Small intestine (tissue), 7 donors: ENCODE results near the gene OR5I1. TPM values are rescaled to one million over a fixed set of nuclear protein-coding genes. Genes with fewer than 3 reads are reported as not detected.
"Not testable (repeated sequence)": the region's sequence is repeated elsewhere in the genome, so short reads cannot be mapped to it uniquely, and the experiment has no call there.

Source experiments
- DNase-seq, 2 donors: peaks; one replicate each; pipeline versions ENCODE4 v3.0.0 to v3.0.0-alpha.2; 2013
- FAIRE-seq: peaks from 2 replicates; lab custom pipeline; 2012; peaks lifted over from hg19 to GRCh38; lab: Jason Lieb, UNC
- H3K27ac ChIP-seq, 3 donors: one replicate each; pipeline ENCODE4 v1.5.1; 2013; ENCODE audit warnings: low read length in 2 of 3, mild to moderate bottlenecking in 2 of 3, control low read depth in 1 of 3, inconsistent platforms in 1 of 3, low read depth in 1 of 3, moderate library complexity in 1 of 3
- H3K27me3 ChIP-seq, 3 donors: one replicate each; pipeline ENCODE4 v1.6.1; 2013; ENCODE audit warnings: low read length in 3 of 3, inconsistent platforms in 1 of 3; ENCODE audit not compliant: control insufficient read depth in 3 of 3, insufficient read depth in 3 of 3
- H3K36me3 ChIP-seq, 3 donors: one replicate each; pipeline ENCODE4 v1.6.1; 2013; ENCODE audit warnings: low read length in 3 of 3, inconsistent platforms in 1 of 3, low read depth in 1 of 3, mild to moderate bottlenecking in 1 of 3, moderate library complexity in 1 of 3; ENCODE audit not compliant: control insufficient read depth in 3 of 3, insufficient read depth in 2 of 3
- H3K4me1 ChIP-seq, 3 donors: one replicate each; pipeline ENCODE4 v1.6.1; 2013; ENCODE audit warnings: low read length in 2 of 3, inconsistent platforms in 1 of 3, low read depth in 1 of 3, mild to moderate bottlenecking in 1 of 3, moderate library complexity in 1 of 3; ENCODE audit not compliant: control insufficient read depth in 3 of 3, insufficient read depth in 2 of 3
- H3K4me3 ChIP-seq, 3 donors: one replicate each; pipeline ENCODE4 v1.5.1; 2013; ENCODE audit warnings: low read length in 3 of 3, control low read depth in 1 of 3, inconsistent platforms in 1 of 3, low read depth in 1 of 3, mild to moderate bottlenecking in 1 of 3, moderate library complexity in 1 of 3
- H3K9me3 ChIP-seq, 2 donors: one replicate each; pipeline ENCODE4 v1.6.1; 2013; ENCODE audit warnings: low read depth in 1 of 2, low read length in 1 of 2; ENCODE audit not compliant: control insufficient read depth in 2 of 2, insufficient read depth in 1 of 2
- WGBS, 3 donors: extraction: QIAGEN DNeasy Blood & Tissue Kit; methylation state at CpG; one replicate each; pipeline ENCODE4 v1.1.7; 2013; 5-methylcytosine and 5-hydroxymethylcytosine counted together
- polyA plus RNA-seq, 4 donors: library from polyadenylated mRNA; stranded (reverse) in 3 of 4; unstranded in 1 of 4; fragments of 200-250 nt in 3 of 4; fragments of 120-200 nt in 1 of 4; gene quantifications; one replicate each; pipeline versions ENCODE4 v1.2.1 to v1.2.3, GENCODE V29; 2013
- donor health status: healthy with polysubstance abuse.
- donor health status: control.
- donor health status: control.
- donor health status: Bipolar disorder and iron deficiency.
- donor health status: healthy.

OR5I1 gene
- polyA plus RNA-seq, 4 donors: not detected

- DNase-seq (no peak), FAIRE-seq (no peak)
- H3K27me3 ChIP-seq: no peaks in the 10 kb centered on the region
- WGBS, 3 donors: 83 to 86% (median 84%) methylated on average over 5 of the region's 5 CpGs
- peaks cover 0 to 10% of the 10 kb centered on the region in 2 donors for H3K9me3 ChIP-seq
- no peak overlapping the region for H3K27ac ChIP-seq
- H3K4me3 ChIP-seq: no peak overlapping the region
- no peaks in the 10 kb centered on the region for H3K4me1 ChIP-seq
- H3K36me3 ChIP-seq: no peaks in the 10 kb centered on the region
Measured at GRCh38 chr11:55920537-55920936, 15.7 kb downstream of the OR5I1 start.

GRCh38 chr11:55914482-55914881 lies 21.7 kb downstream of the OR5I1 start, which contains the start of gene OR5W2:
OR5W2 (minus strand) TSS chr11:55914582; CDS start chr11:55914582, 0 bp downstream.
- FAIRE-seq: no peak
- no peak for DNase-seq
- Histone ChIP-seq H3K9me3 (peaks cover 0 to 7% of the 10 kb centered on the region in 2 donors), H3K36me3 (no peaks in the 10 kb centered on the region), H3K27ac (no peak within 1 kb of the TSS), H3K4me3 (no peak within 1 kb of the TSS), H3K4me1 (no peaks in the 10 kb centered on the region), H3K27me3 (no peaks in the 10 kb centered on the region)
- 38 to 73% (median 62%) methylated on average over 1 of the region's 1 CpG for WGBS, 3 donors

- Histone ChIP-seq H3K4me3 (no peak overlapping the region), H3K36me3 (no peaks in the 10 kb centered on the region), H3K27ac (no peak overlapping the region), H3K27me3 (no peaks in the 10 kb centered on the region), H3K4me1 (no peaks in the 10 kb centered on the region), H3K9me3 (peaks cover 0 to 2% of the 10 kb centered on the region in 2 donors)
- FAIRE-seq: no peak
- WGBS, 3 donors: 17 to 24% (median 20%) methylated on average over 2 of the region's 2 CpGs
- DNase-seq: no peak
Measured at GRCh38 chr11:55902308-55902707, 33.9 kb downstream of the OR5I1 start.

- Histone ChIP-seq H3K4me3 (no peak overlapping the region), H3K27ac (no peak overlapping the region), H3K27me3 (no peaks in the 10 kb centered on the region), H3K36me3 (no peaks in the 10 kb centered on the region), H3K9me3 (peaks cover 0 to 17% of the 10 kb centered on the region in 2 donors), H3K4me1 (no peaks in the 10 kb centered on the region)
- DNase-seq (no peak), FAIRE-seq (no peak)
- 61 to 66% (median 62%) methylated on average over 8 of the region's 8 CpGs for WGBS, 3 donors
Measured at GRCh38 chr11:55895216-55895615, 41.0 kb downstream of the OR5I1 start.

- WGBS, 3 donors: 85 to 89% (median 88%) methylated on average over 9 of the region's 9 CpGs
- not testable (repeated sequence) for H3K36me3 ChIP-seq, H3K27ac ChIP-seq, H3K4me1 ChIP-seq, H3K4me3 ChIP-seq, H3K27me3 ChIP-seq, DNase-seq, H3K9me3 ChIP-seq, FAIRE-seq
Measured at GRCh38 chr11:55885481-55885880, 50.7 kb downstream of the OR5I1 start.

Other genes starting within 250 kb of the OR5I1 start
- gene OR5D13, start 163.0 kb downstream of the OR5I1 start, polyA plus RNA-seq: not detected
- gene OR5D14, start 140.8 kb downstream of the OR5I1 start, polyA plus RNA-seq: not detected
- not detected for gene OR5L1, start 125.0 kb downstream of the OR5I1 start, polyA plus RNA-seq
- gene OR5D18, start 116.8 kb downstream of the OR5I1 start, polyA plus RNA-seq: not detected
- not detected for gene OR5L2, start 109.2 kb downstream of the OR5I1 start, polyA plus RNA-seq
- not detected for gene OR5D16, start 97.6 kb downstream of the OR5I1 start, polyA plus RNA-seq
- not detected for gene TRIM51, start 53.1 kb downstream of the OR5I1 start, polyA plus RNA-seq
- gene OR5W2, start 21.8 kb downstream of the OR5I1 start, polyA plus RNA-seq: not detected
- gene OR10AG1, start 33.5 kb upstream of the OR5I1 start, polyA plus RNA-seq: not detected
- not detected for gene OR5F1, start 58.2 kb upstream of the OR5I1 start, polyA plus RNA-seq
- gene OR5AS1, start 91.3 kb upstream of the OR5I1 start, polyA plus RNA-seq: not detected
- not detected for gene OR8I2, start 156.9 kb upstream of the OR5I1 start, polyA plus RNA-seq
- gene OR8H2, start 167.3 kb upstream of the OR5I1 start, polyA plus RNA-seq: not detected
- not detected for gene OR8H3, start 186.0 kb upstream of the OR5I1 start, polyA plus RNA-seq
- gene OR8J3, start 203.8 kb upstream of the OR5I1 start, polyA plus RNA-seq: not detected
- gene OR8K5, start 223.9 kb upstream of the OR5I1 start, polyA plus RNA-seq: not detected
- not detected for gene OR5J2, start 240.2 kb upstream of the OR5I1 start, polyA plus RNA-seq